Stimulated activated CD4-positive, alpha-beta T cell treated with anti-CD3 and anti-CD28 coated beads, Interleukin-4, amount 100 ng/mL, for 1 hour (primary cell): ENCODE measurements around the gene PPM1N.
"Not testable (repeated sequence)": the region's sequence is repeated elsewhere in the genome, so short reads cannot be mapped to it uniquely, and the experiment has no call there.

Experiments
- DNase-seq: peaks from one replicate; pipeline ENCODE4 v3.0.0-alpha.2; 2020

PPM1N gene

GRCh38 chr19:45510352-45510751 is 12.1 kb downstream of the PPM1N start:
- not testable (repeated sequence) for DNase-seq

GRCh38 chr19:45511074-45511473 is 12.8 kb downstream of the PPM1N start:
- DNase-seq: no peak

- DNase-seq: no peak
These were observed 14.7 kb downstream of the PPM1N start for GRCh38 chr19:45512881-45513483.

- no peak for DNase-seq
These were observed 16.3 kb downstream of the PPM1N start for GRCh38 chr19:45514376-45515051.

- DNase-seq: no peak
These were observed 16.9 kb downstream of the PPM1N start for GRCh38 chr19:45515081-45515624.

GRCh38 chr19:45515807-45516401 is 17.7 kb downstream of the PPM1N start:
- no peak for DNase-seq

- no peak for DNase-seq
These were observed 19.0 kb downstream of the PPM1N start for GRCh38 chr19:45517238-45517637.

GRCh38 chr19:45517641-45518468 is 19.6 kb downstream of the PPM1N start:
- no peak for DNase-seq

GRCh38 chr19:45518469-45518826 is 20.2 kb downstream of the PPM1N start:
- no peak for DNase-seq

- no peak for DNase-seq
These were observed 24.0 kb downstream of the PPM1N start for GRCh38 chr19:45522010-45522941.

GRCh38 chr19:45523642-45524256 is 25.5 kb downstream of the PPM1N start:
- DNase-seq: peak; percentile 65

GRCh38 chr19:45524575-45525129 is 26.4 kb downstream of the PPM1N start:
- DNase-seq: no peak

GRCh38 chr19:45526143-45526542 is 27.9 kb downstream of the PPM1N start:
- DNase-seq: no peak

- DNase-seq: no peak
These were observed 28.7 kb downstream of the PPM1N start for GRCh38 chr19:45526971-45527370.

- no peak for DNase-seq
These were observed 29.5 kb downstream of the PPM1N start for GRCh38 chr19:45527731-45528130.

GRCh38 chr19:45528149-45528743 is 30.0 kb downstream of the PPM1N start:
- DNase-seq: no peak

- DNase-seq: peak; percentile 25
These were observed 30.6 kb downstream of the PPM1N start for GRCh38 chr19:45528744-45529419.

GRCh38 chr19:45529420-45529785 is 31.2 kb downstream of the PPM1N start:
- no peak for DNase-seq

GRCh38 chr19:45531349-45531748 is 33.1 kb downstream of the PPM1N start:
- DNase-seq: no peak

- no peak for DNase-seq
These were observed 41.2 kb downstream of the PPM1N start for GRCh38 chr19:45539459-45539858.
